CD4-positive, alpha-beta T cell treated with Interleukin-12 subunit alpha and Interleukin-12 subunit beta, for 1 hour (primary cell): ENCODE measurements around the gene EXOC3L2.
"Not testable (repeated sequence)": the region's sequence is repeated elsewhere in the genome, so short reads cannot be mapped to it uniquely, and the experiment has no call there.

Source experiments
- DNase-seq: peaks from one replicate; pipeline ENCODE4 v3.0.0-alpha.2; 2020

EXOC3L2 gene

DNA sequence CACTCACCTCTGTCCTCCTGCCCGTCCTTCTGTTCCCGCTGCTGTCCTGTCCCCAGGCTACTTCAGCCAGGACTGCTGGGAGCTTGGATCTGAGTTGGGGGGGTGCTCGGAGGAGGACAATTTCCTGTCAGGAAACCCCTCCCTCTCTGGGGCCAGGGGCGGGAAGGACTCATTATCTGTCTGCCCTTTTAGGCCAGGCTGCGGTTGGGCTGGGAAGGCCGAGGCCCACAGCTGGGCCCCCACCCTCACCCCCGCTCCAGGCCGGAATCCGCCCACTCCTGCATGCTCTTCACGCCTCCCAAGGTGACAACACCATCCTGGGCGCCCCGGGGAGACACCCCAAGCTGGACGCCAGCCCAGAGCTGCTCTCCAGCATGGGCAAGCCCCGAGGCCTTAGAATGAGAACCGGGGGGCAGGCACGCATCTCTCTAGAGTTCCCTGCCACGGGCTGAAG, at the start of gene EXOC3L2:
TSS of gene EXOC3L2 (minus strand) at position 74 of the 454 bp plus-strand sequence. CDS start 6,362 bp downstream, outside the sequence.
- DNase-seq, result no peak

- DNase-seq, result no peak
Measured at GRCh38 chr19:45294291-45295029, 49.3 kb upstream of the EXOC3L2 start.

GRCh38 chr19:45293682-45294081, 48.5 kb upstream of the EXOC3L2 start:
- no peak for DNase-seq

- DNase-seq, result no peak
Measured at GRCh38 chr19:45291834-45292233, 46.6 kb upstream of the EXOC3L2 start.

DNA sequence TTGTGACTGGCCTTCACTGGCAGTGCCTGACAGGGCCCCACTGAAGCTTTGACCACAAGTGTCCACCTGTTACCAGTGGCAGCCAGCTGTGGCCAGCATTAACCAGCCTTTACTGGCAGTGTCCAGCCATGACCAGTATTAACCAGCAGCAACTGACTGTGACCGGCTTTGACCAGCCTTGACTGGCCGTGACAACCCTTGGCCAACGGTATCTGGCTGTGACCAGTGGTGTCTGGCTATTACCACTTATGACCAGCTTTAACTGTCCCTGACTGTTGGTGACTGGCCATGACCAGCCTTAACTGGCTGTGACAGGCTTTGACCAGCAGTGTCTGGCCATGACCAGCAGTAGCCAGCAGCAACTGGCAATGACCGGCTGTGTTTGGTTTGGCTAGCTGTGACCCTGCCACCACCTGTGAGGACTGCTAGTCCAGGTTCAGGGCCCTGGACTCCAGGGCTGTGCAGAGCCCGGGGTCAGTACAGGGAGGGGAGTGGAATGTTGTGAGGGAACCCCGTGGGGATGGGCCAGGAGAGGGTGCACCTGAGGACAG, 45.2 kb upstream of the EXOC3L2 start:
- no peak for DNase-seq

- DNase-seq, result no peak
Measured at GRCh38 chr19:45283443-45284033, 38.3 kb upstream of the EXOC3L2 start.

GRCh38 chr19:45280471-45280961, 35.3 kb upstream of the EXOC3L2 start:
- DNase-seq, result no peak

DNA sequence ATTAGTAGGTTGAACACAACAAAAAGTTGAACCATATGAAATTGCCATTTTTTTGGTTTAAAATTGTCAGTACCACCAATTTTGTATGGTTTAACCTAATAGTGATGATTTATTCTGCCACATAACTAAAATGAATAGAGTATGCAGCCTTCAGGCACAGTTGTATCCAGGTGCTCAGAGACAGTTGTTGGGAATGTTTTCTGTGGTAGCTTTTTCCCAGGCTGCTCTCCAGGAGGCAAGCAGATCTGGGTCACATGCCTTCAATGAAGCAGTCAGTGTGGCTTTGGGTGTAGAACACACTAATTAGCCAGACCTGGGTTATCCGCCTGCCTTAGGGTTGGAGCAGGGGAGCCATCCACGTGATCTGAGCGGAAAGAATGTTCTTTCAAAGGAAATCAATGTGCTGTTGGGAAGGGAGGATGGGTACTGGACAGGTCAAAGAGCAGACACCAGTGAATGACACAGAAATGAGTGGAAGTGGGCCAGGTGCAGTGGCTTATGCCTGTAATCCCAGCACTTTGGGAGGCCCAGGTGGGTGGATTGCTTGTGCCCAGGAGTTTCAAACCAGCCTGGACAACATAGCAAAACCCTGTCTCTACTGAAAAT, 34.5 kb upstream of the EXOC3L2 start:
- DNase-seq, result no peak

DNA sequence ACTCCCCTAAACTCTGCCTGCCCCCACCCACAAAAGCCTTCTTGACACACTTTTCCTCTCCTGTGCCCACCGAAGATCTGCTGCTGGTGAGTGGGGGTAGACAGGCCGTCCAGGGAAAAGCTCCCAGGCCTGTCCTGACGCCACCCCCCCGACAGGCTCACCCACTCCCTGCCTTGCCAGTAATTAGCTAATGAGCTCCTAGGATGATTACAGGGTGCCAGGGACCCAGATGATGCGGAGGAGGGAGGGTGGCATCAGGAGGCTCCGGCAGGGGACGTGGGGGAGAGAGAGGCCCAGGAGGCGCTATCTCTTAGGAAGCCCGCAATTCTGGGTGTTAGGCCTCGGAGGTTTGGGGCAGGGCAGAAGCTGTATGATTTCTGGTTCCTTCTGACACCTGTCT, 32.9 kb upstream of the EXOC3L2 start:
- no peak for DNase-seq

- DNase-seq, result no peak
Measured at GRCh38 chr19:45276284-45276687, 31.1 kb upstream of the EXOC3L2 start.

- no peak for DNase-seq
Measured at GRCh38 chr19:45275370-45275971, 30.3 kb upstream of the EXOC3L2 start.

DNA sequence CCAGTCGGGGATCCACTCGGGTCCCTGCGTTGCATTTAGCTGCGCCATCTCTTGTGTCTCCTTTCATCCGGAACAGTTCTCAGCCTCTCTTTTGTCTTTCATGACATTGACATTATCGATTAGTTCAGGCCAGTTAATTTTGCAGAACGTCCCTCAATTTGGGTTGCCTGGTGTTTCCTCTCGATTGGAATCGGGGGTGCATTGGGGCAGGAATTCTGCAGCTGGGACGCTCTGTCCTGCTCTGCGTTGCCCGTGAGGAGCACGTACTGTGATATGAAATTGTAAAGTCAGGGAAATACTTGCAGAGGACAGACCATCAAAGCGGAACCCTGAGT, 28.3 kb upstream of the EXOC3L2 start:
- no peak for DNase-seq

DNA sequence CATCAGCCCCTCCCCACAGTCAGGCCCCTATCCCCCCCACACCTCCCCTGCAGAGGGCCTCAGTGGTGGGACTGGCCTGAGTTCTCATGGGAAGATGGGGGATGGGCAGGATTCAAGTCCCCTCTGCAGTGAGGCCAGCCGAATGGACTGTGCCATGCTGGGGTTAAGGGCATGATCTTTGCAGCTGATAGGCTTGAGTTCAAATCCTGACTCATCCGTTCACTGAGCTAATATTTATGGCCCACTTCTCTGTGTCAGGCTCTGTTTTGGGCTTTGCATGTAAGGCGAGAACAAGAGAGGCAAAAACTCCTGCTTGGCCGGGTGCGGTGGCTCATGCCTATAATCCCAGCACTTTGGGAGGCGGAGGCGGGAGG, 26.5 kb upstream of the EXOC3L2 start:
- no peak for DNase-seq

- no peak for DNase-seq
Measured at GRCh38 chr19:45271098-45271734, 26.0 kb upstream of the EXOC3L2 start.

DNA sequence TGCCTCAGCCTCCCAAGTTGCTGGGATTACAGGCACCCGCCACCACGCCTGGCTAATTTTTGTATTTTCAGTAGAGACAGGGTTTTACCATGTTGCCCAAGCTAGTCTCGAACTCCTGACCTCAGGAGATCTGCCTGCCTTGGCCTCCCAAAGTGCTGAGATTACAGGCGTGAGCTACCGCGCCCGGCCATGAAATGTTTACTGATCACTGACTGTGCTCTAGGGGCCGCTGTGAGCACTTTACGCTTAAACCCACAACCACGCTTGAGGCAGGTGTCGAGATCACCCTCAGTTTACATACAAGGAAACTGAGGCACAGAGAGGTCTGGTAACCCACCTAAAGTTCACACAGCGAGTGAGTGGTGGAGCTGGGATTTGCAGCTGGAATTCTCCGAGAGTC, 24.7 kb upstream of the EXOC3L2 start:
- not testable (repeated sequence) for DNase-seq

DNA sequence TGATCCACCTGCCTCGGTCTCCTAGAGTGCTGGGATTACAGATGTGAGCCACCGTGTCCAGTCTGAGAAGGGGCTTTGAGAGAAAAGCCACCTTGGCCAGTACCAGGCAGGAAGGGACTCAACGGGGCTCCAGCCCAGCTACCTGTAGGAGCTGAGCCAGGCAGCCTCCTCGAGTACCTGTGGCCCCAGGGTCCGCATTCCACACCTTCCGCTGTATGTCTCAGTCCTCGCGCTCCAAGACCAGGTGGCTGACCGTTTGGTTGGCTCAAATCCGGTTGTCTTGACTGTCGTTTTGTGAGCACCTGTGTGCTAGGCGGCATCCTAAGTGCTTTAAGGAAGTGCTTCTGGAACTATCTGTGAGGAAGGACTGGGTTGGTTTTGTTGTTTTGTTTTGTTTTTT, 22.1 kb upstream of the EXOC3L2 start:
- DNase-seq, result no peak

DNA sequence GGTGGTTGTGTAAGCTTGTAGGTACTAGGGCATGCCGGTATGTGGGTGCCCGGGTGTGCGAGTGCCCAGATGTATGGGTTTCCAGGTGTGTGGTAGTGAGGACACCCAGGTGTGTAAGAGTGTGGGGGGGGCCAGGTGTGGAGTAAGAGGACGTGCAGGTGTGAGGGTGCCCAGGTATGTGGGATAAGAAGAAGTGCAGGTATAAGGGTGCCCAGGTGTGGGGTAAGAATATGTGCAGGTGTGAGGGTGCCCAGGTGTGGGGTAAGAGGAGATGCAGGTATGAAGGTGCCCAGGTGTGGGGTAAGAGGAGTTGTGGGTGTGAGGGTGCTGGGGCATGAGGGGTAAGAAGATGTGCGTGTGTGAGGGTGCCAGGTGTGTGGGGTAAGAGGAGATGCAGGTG, 20.2 kb upstream of the EXOC3L2 start:
- no peak for DNase-seq

GRCh38 chr19:45264781-45265317, 19.6 kb upstream of the EXOC3L2 start:
- DNase-seq, result no peak

- DNase-seq, result no peak
Measured at GRCh38 chr19:45263013-45263412, 17.8 kb upstream of the EXOC3L2 start.

DNA sequence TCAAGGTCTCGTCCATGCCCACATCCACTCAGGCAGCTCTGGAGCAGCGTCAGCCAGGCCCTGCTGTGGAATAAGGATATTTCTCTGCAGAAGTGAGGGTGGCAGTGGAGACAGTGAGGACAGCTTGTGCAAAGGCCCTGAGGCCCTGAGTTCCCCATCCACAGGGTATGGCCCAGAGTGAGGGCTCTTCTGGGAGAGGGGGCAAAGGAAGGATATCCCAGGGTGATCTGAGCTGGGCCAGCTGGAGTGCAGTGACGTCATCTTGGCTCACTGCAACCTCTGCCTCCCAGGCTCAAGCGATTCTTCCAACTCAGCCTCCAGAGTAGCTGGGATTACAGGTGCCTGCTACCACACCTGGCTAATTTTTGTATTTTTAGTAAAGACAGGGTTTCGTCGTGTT, 17.4 kb upstream of the EXOC3L2 start:
- DNase-seq, result no peak

DNA sequence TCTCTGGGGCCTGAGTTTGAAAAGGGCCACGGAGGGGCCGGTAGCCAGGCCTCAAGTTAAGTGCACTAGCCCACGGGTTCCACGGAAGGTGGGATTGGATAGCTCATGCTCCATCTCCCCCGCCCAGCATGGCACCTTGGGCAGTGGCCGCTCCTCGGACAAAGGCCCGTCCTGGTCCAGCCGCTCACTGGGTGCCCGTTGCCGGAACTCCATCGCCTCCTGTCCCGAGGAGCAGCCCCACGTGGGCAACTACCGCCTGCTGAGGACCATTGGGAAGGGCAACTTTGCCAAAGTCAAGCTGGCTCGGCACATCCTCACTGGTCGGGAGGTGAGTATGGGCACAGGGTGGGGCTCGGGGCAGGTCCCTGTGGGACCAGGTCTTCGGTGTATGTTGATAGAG, 13.7 kb upstream of the EXOC3L2 start:
- no peak for DNase-seq

DNA sequence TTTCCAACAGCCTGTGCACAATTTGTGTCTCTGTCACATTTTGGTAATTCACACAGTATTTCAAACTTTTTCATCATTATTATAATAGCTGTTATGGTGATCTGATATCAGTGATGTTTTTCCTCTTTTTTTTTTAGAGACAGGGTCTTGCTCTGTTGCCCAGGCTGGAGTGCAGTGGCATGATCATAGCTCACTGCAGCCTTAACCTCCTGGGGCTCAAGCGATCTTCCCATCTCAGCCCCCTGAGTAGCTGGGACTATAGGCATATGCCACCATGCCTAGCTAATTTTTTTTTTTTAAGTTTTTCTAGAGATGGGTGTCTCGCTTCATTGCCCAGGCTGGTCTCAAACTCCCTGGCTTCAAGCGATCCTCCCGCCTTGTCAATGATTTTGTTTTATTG, 11.6 kb upstream of the EXOC3L2 start:
- DNase-seq, result no peak
